GM18526 (cell line): ENCODE measurements around the gene SPNS2.

ENCODE experiments used
- POLR2A ChIP-seq: IDR thresholded peaks from 3 replicates; pipeline ENCODE4 v1.6.1; 2011; ENCODE audit not compliant: insufficient read length; ENCODE audit errors: extremely low read depth

Gene SPNS2

DNA sequence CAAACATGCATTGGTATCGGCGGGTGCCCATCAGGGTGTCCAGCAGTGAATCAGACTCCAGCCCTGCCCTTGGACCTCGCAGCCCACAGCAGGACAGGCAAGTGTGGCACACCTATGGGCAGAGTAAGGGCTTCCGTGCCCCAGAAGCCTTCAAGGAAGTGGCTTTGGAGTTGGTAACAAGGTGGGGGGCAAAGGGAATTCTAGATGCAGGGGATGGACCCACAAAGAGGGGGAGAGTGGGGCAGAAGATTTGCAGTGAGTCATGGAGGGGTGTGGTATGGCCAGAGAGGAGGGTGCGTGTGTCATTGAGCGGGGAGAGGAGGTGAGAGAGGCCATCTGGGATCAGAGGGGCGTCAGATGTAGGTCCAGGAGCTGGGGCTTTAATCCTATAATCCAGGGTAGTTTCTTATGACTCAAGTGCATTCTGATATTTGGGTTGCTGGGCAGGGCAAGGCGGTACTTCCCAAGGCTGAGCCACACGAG lies 8.5 kb upstream of the SPNS2 start:
- no peak for TF ChIP-seq POLR2A

DNA sequence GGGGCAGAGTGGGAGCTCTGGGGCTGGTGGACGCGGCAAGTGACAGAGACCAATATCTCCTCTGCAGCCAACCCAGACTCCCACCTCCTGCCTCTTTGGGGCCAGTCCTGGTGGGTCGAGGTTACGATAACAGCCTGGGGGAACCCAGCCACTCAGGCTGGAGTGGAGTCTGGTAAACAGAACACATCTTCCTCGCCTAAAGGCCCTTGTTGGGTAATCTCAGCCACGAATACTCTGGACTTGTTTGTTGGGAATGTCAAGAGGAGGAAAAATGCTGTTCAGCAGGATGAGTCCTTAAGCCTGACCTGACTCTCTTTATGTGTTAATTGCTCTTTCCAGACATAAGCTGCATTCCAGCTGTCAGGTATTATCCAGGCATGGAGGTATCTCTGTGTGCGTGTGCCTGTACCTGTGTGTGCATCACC lies 8.0 kb upstream of the SPNS2 start:
- no peak for TF ChIP-seq POLR2A

DNA sequence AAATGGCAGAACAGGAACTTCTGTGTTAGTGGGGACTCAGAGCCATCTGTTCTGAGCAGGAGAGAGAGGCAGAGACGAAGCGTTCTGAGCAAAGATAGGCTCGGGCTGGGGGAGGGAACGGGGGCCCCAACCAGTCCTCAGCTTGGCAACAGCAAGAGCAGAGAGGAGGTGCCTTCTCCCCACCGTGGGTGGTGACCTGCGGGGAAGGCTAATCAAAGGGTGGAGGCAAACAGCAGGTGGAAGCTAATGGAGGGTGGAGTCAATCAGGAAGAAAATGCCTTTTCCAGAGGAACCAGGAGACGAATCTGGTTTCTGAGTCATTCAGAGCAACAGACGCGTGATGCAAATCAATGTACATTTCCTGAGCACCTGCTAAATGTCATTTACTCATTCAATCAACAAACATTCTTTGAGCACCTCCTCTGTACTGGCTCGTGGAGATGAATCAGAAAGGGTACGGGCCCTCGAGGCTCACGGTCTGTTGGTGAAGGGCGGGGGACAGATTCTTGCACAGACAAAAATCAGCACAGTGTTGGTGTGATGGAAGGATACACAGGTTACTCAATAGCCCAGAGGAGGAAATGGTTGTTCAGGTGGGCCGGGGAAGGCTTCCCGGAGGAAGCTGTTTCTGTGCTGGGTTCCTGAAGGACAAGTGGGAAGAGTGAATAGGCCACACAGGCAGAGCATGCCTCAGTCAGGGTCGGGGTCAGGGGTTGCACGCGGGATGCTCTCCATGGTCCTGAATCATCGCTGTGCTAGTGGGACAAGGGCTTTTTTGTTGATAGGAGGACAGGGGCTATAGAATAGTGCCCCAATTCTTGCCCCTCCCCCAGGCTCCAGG lies 5.7 kb upstream of the SPNS2 start:
- no peak for TF ChIP-seq POLR2A

DNA sequence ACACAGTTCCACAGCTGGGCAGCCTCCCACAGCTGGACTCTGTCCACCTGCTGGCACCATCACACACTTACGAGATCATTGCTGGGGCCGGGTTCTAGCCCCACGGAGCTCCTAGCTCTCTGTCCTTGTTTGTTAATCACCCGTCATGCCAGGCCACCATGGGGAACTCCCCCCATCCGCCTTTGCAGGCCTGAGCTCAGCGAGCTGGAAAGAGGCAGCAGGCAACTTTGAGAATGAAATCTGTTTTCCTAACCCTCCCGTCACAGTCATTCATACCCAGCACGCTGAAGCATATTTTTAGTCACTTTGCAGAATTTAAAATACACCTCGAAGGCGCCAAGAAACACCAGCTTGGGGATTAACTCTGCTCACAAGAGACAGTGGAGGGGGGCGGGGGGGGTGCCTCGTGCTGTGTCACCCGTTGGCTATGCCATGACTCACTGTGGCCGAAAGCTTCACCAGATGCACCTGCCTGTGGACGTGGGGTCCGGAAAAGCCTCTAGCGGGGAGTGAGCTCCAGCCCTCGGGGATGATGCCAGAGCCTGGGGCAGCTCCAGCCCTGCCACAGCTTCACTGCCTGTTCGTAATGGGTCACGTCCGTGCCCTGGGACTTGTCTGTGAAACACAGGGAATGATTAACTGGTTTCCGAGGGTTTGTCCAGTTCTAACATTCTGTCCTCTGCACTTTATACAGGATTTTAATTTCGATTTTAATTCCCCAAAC lies 1.4 kb upstream of the SPNS2 start:
- TF ChIP-seq POLR2A: no peak

DNA sequence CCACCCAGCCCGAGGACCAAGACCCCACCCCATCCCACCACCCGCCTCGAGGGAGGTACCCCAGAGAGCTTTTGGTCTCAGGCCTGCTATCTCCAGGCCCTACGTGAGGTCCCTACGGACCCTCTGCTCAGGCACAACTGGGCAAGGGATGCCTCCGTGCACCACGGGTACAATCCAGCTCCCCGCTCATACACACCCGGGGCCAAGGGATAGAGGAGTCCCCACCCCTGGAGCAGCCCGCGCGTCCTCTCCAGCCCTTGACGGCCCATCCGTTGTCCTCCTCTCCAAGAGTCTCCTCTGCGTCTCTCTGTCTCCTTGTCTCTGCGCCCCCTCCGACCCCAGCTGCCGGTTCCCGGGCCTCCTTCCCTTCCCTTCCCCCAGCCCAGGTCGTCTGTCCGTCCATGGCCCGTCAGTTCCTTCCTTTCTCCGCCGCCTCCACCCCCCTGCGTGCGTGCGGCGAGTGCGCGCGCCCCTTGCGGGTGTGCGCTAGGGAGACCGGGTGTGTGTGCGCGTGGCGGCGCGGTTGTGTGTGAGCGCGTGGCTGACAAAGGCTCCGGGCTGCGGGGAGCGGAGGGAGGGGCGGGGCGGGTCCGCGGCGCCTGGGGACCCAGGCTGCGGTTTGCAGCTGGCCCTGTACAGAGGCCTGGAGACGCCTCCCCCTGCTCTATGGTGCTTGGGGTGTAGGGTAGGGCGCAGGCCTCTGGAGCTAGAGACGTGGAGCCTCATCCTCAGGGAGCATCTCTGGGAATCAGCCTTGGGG lies 930 bp downstream of the SPNS2 start:
- no peak for TF ChIP-seq POLR2A

DNA sequence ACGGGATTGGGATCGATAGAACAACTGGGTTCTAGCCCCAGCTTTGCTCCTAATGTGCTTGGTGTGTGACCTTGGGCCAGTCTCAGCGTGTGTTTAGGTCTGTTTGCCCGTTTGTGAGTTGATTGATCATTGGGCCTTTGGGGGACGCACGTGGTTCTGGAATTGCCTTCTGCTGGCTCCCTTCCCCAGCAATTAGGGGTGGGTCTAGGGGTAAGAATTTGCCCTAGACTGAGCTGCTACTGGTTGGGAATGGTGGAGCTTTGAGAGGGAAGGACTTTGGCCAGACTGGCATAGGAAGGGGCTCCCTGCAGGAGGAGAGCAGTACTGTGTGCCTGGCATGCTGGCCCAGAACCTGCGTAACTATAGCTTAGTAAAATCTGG lies 1.5 kb downstream of the SPNS2 start:
- no peak for TF ChIP-seq POLR2A

DNA sequence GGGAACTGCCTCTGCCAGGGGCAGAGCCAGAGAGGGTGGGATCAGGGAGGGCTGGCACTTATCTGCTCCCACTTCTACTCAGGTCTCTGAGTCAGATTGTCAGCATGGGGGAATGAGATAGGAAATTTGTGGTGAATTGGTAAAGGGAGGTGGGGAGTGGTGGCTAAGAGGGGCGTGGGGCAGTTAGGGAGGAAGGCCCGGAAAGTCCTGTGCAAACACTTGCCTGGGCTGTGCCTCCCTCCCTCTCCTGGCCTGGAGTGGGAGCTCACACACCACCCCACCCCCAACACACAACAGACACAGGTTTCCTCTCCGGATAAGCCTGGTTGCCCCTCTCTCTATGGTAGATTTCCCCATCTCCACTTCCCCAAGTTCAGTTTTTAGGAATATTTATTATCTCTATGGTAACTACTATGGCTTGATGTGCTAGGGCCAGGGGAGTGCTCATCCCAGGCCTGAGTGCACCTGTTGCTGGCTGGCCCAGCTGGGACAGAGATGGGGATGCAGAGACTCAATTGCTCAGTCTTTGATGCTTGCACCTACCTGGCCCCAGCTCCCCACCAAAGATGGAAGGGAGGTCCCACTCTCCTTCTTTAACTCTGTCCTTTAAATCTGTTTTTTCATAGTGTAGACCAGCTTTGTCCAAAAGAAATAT lies 2.7 kb downstream of the SPNS2 start:
- TF ChIP-seq POLR2A: no peak

DNA sequence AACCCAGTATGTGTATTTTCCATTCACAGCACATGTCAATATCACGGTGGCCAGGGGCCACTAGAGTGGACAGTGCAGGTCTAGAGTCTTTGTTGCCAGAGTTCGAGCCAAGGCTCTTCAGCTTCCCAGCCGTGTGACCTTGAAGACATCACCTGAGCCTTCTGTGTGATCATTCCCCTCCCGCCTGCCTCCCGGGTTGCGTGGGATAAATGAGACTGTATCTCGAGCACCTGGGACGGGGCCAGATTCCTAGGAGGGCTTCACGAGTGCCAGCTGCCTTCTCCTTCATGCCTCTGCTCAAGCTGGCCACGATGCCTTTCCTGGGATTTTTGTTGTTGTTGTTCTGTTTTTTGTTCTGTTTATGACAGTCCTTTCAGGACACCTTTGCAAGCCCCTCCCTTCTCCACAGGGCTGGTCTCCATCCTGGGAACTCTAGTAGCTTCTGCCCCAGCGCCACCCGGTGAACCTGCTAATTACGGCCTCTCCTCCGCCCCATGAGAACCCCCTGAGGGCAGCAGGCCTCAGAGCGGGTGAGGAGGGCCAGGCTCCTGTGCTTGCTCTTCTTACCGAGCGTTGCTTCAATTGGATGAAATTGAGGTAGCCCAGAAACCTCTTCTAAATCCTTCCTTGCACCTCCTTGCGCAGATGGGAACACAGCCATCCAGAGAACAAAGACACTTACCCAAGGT lies 3.9 kb downstream of the SPNS2 start:
- no peak for TF ChIP-seq POLR2A

DNA sequence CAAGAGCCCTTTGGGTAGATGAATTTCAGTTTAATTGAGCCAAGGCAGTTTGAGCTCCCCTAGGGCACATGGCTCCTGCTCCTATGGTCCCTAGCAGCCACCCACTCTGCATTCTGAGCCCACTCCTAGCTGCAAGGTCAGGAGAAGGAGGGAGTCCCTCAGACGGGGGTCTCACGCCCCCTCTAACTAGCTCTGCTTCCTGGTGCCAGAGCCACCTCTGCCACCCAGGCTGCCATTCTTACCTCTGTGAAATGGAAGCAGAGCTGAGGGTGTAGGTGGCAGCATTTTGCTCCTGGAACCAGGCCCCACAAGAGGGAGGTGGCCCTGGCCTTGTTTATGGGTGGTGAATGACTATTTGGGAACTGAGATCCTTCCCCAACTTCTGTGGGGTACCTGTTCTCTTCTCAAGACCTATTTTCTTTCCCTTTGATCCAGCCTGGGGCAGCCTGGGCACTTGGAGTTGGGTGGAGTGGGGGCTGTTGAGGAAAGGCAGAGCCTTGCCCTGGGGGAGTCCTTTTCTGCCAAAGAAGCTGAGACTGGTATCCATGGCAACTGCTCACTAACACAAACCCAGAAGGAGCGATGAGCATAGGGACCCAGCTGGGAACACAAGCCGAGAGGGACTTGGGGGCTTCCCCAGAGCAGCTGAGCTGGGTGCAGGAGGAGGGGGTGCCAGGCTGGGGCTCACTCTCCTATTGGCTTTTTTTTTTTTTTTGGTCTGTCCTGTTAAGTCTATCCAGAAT lies 4.8 kb downstream of the SPNS2 start:
- TF ChIP-seq POLR2A: no peak

DNA sequence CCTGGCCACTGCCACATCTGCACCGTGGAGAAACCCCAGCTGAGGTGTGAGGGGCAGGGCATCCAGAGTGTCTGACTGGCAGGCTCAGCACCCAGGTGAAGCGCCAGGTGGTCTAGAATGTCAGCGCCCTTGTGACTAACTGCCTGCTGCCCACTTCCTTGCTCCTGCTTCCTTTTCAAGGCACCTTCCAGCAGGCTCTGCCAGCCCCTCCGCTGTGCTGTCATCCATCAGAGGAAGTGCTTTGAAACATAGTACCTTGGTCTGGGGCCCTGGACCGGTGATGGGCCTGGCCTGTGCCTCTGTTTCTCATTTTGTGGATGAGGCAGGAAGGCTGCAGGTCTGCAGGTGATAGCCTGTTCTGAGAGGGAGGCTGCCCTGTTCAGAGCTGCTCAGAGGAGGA lies 5.5 kb downstream of the SPNS2 start:
- TF ChIP-seq POLR2A: no peak

DNA sequence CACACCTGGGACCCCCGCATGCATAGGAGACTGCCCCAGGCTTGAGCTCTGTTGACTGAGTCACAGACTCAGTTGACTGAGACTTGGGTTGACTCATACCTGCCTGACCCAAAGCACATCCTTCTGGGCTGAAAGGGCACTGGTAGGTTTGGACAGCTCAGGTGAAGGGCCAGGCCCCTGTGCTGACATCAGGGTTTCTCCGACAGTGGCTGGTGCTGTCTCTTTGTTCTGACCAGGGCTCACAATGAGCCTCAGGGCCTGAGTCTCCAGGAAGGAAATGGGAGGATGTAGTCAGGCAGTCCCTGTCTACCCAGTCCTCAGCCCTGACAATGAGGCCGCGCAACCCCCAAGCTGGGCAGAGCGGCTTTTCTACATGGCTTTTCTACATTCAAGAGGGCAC lies 6.5 kb downstream of the SPNS2 start:
- TF ChIP-seq POLR2A: no peak

DNA sequence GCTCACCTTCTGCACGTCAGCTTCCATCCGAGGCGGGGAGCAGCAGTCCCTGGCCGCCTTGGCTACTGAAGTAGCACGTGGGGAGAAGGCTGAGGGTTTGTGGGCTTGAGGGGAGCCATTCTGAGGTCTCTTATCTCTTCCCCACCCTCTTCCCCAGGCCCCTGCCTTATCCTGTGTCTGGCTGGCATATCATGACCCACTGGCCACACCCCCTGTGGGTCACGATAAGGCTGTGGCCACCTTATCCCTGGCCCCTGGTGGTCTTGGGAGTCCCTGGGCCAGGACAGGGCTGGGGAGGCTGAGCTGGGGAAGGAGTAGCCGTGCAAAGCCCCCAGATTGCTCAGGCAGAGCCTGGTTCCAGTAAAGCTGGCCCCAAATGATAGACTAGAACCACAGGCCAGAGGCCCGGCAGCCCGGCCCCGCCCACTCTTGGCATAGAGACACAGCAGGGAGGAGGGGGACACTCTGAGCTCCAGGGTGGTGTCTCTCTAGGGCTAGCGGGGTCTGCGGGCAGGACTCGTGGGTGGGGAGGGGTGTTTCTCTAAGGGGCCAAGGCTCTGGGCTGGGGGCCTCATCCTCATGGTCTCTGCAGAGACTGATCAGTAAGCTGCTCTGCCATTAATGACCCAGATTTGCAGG lies 7.6 kb downstream of the SPNS2 start:
- TF ChIP-seq POLR2A: no peak

DNA sequence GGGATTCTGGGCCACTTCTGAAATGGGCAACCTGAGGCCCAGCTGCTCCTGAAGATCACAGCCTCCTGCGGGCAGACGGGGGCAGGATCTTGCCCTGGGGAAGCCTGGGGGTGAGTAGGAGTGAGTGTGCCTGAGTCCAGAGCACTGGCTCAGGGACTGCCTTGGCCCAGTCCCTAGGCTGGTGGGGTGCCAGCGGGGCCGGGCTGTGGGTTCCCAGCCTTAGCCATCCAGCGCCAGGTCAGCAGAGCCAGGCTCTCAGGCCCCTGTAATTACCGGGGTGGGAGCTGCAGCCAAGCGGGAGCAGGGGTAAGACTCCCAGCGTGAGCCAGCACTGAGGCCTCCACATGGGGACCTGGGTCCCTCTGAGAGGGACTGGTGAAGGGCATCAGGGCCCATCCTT lies 8.2 kb downstream of the SPNS2 start:
- TF ChIP-seq POLR2A: no peak

DNA sequence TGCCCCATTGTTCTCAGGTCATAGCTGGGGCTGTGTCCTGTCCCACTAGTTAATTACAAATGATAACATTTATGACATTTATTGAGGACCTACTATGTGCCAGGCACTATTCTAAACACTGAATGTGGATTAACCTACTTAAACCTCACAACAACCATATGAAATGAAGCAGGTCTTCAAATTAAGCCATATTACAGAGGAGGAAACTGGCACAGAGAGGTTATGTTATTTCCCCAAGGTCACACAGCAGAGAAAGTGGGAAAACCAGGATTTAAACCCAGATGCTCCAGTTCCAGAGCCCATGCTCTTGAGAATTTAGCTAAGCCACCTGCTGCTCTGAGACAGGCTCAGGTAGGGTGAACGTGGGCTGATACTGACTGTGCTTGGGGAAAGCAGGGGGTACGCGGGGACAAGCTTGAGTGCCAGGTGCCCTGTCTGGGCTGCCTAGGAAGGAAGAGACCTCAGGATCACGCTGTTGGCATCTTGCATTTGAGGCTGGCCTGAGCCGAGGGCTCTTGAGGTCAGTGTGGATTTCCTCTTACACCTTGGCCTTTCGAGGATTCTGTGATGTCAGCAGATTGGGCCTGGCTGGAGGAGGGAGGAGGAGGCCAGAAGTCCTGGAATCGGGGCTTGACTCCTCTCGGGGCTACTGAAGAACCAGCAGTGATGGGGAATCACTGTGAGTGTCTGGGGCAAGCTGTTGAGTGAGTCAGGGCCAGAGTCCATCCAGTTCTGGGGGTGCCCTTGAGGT lies 8.9 kb downstream of the SPNS2 start:
- no peak for TF ChIP-seq POLR2A
